Activated T-helper 1 cell treated with anti-CD3 and anti-CD28 coated beads, Interleukin-12 subunit alpha, Interleukin-12 subunit beta, Interleukin-2, Interleukin-4 antibody, amounts not matched to agents 30 ng/mL and 10 ng/mL and 1 ng/mL, durations not matched to agents 14 hours and 24 hours and 36 hours (primary cell): ENCODE measurements around the gene PRKCA. TPM values are rescaled to one million over a fixed set of nuclear protein-coding genes. Genes with fewer than 3 reads are reported as not detected.

ENCODE experiments used
- DNase-seq: peaks from one replicate; pipeline ENCODE4 v3.0.0; 2021; ENCODE audit warnings: low spot score
- H3K27ac Mint-ChIP-seq: one replicate; pipeline ENCODE4 v1.8.0; 2021; ENCODE audit warnings: mild to moderate bottlenecking, mixed read lengths
- H3K27me3 Mint-ChIP-seq: one replicate; pipeline ENCODE4 v1.8.0; 2022; ENCODE audit warnings: mild to moderate bottlenecking, moderate library complexity, mixed read lengths; ENCODE audit not compliant: insufficient read depth
- H3K36me3 Mint-ChIP-seq: one replicate; pipeline ENCODE4 v1.8.0; 2021; ENCODE audit warnings: low read depth, mixed read lengths
- H3K4me1 Mint-ChIP-seq: one replicate; pipeline ENCODE4 v1.8.0; 2021; ENCODE audit warnings: low read depth, mixed read lengths
- H3K4me3 Mint-ChIP-seq: one replicate; pipeline ENCODE4 v1.8.0; 2021; ENCODE audit warnings: mild to moderate bottlenecking, moderate library complexity, mixed read lengths
- H3K9me3 Mint-ChIP-seq: one replicate; pipeline ENCODE4 v1.8.0; 2021; ENCODE audit warnings: mixed read lengths
- intact Hi-C: fragments of 100-400 bp; cut with micrococcal nuclease; formaldehyde crosslinking; loops from one replicate; pipeline ENCODE4 v1.15.1; 2024
- total RNA-seq: library from RNA; stranded (reverse); gene quantifications from 2 replicates; pipeline ENCODE4 v1.2.3, GENCODE V29; 2022

PRKCA gene
- total RNA-seq, 1 donor from 2014 or later: 157 TPM

- Mint-ChIP-seq H3K4me1 (peaks cover 37% of the 10 kb centered on the region), H3K4me3 (no peak overlapping the region), H3K36me3 (peaks cover 20% of the 10 kb centered on the region), H3K27ac (peak overlapping the region; percentile 25), H3K27me3 (no peaks in the 10 kb centered on the region), H3K9me3 (no peaks in the 10 kb centered on the region)
- DNase-seq: peak; percentile 63
- intact Hi-C loops: loop anchor here (1.0 to 5.0 kb wide), 8 partner anchors 65 to 375 kb away; partner anchors contain the start of gene CEP112
Measured at GRCh38 chr17:66567234-66568170, 265.1 kb downstream of the PRKCA start.

- DNase-seq: no peak
- Mint-ChIP-seq H3K4me1 (peaks cover 37% of the 10 kb centered on the region), H3K27ac (no peak overlapping the region), H3K36me3 (peaks cover 16% of the 10 kb centered on the region), H3K4me3 (no peak overlapping the region), H3K27me3 (no peaks in the 10 kb centered on the region), H3K9me3 (no peaks in the 10 kb centered on the region)
- intact Hi-C loops: loop anchor here (5.0 kb wide), 4 partner anchors 63 to 262 kb away; no protein-coding TSS in a partner anchor
Measured at GRCh38 chr17:66569572-66569971, 267.2 kb downstream of the PRKCA start.

DNA sequence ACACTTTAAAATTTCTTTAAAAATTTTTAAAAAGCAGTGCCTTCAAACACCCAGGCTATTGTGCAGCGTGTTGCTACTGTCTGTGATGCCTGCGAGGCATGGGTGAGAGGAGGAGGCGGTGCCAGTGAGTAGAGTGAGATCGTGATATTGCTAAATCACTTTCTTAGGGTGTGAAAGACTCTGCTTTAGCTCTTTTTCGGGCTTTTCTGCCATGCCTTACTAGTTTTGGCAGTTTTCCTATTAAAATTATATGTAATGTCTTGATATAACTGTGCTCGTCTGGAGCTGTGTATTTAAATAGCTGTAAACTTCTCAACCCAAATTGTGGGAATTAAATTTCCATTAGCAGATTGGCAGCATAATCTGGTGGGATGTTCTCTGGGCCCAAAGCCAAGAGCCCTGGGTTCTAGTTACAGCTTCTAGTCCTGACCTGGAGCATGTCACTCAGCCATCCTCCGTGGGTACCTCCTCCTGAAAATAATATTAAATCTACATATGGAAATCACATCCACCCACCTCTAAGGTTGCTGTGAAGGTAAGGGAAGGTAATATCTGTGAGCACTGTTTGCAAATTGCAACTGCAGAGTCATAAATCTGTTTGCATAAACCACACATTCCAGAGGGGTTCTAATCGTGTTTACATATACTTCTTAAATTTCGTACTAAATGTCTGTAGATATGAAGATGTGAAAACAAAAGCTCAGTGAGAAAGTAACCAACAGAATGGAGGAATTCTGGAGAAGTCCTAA lies 268.2 kb downstream of the PRKCA start:
- DNase-seq: no peak
- intact Hi-C loops: no loop called here
- no peak overlapping the region for H3K4me3 Mint-ChIP-seq
- H3K27me3 Mint-ChIP-seq: no peaks in the 10 kb centered on the region
- H3K36me3 Mint-ChIP-seq: peaks cover 16% of the 10 kb centered on the region
- peaks cover 29% of the 10 kb centered on the region for H3K4me1 Mint-ChIP-seq
- H3K9me3 Mint-ChIP-seq: no peaks in the 10 kb centered on the region
- no peak overlapping the region for H3K27ac Mint-ChIP-seq

- Mint-ChIP-seq H3K4me3 (no peak overlapping the region), H3K27ac (no peak overlapping the region), H3K36me3 (peaks cover 16% of the 10 kb centered on the region), H3K27me3 (no peaks in the 10 kb centered on the region), H3K4me1 (peaks cover 22% of the 10 kb centered on the region), H3K9me3 (no peaks in the 10 kb centered on the region)
- no peak for DNase-seq
- intact Hi-C loops: no loop called here
Measured at GRCh38 chr17:66571745-66572144, 269.3 kb downstream of the PRKCA start.

GRCh38 chr17:66573078-66573477 lies 270.7 kb downstream of the PRKCA start:
- no peaks in the 10 kb centered on the region for H3K27me3 Mint-ChIP-seq
- intact Hi-C loops: no loop called here

DNA sequence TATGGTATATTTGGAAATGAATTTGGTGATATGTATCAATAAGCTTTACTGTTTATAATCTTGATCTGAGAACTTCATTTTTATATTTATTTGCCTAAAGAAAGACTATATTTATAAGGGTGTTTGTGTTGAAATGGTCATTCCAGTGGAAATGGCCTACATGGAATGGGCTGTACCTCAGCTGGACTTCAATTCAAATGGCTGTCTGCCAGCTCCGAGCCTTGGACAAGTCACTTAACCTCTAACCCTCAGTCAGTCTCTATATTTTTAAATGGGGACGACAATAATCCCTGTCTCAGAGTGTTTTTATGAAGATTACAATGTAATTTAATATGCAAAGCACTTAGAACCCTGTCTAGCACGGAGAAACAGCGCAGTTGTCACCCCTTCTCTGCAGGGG lies 271.7 kb downstream of the PRKCA start:
- intact Hi-C loops: no loop called here
- peaks cover 12% of the 10 kb centered on the region for H3K4me1 Mint-ChIP-seq

More at GRCh38 chr17:66573078-66573477, 270.7 kb downstream of the PRKCA start:
- H3K4me3 Mint-ChIP-seq: no peak overlapping the region
- no peaks in the 10 kb centered on the region for H3K9me3 Mint-ChIP-seq
- H3K36me3 Mint-ChIP-seq: peaks cover 11% of the 10 kb centered on the region
- peak overlapping the region; percentile 18 for H3K27ac Mint-ChIP-seq
- H3K4me1 Mint-ChIP-seq: peaks cover 13% of the 10 kb centered on the region
- no peak for DNase-seq

GRCh38 chr17:66576473-66576872 lies 274.1 kb downstream of the PRKCA start:
- no peak for DNase-seq
- Mint-ChIP-seq H3K4me3 (no peak overlapping the region), H3K27ac (no peak overlapping the region), H3K27me3 (no peaks in the 10 kb centered on the region), H3K4me1 (peaks cover 12% of the 10 kb centered on the region), H3K36me3 (peaks cover 12% of the 10 kb centered on the region), H3K9me3 (no peaks in the 10 kb centered on the region)
- intact Hi-C loops: no loop called here

More for the DNA sequence above, 271.7 kb downstream of the PRKCA start:
- H3K4me3 Mint-ChIP-seq: no peak overlapping the region
- H3K27ac Mint-ChIP-seq: no peak overlapping the region
- DNase-seq: no peak
- H3K27me3 Mint-ChIP-seq: no peaks in the 10 kb centered on the region
- H3K36me3 Mint-ChIP-seq: peaks cover 11% of the 10 kb centered on the region
- H3K9me3 Mint-ChIP-seq: no peaks in the 10 kb centered on the region

DNA sequence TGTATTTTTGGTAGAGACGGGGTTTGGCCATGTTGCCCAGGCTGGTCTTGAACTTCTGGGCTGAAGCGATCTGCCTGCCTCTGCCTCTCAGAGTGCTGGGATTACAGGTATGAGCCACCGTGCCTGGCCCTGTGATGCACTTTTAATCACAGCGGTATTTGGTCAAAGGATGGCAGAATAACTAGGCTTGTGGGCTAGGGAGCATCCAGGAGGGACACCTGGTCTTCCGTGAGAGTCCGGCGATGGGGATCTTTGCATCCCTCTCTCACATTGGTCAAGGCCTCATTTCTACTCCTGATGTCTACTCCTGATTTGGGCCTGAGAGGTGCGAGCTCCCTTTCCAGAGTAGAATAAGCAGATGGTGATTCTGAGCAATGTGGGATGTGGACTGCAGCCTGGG lies 274.6 kb downstream of the PRKCA start:
- H3K27ac Mint-ChIP-seq: no peak overlapping the region
- H3K27me3 Mint-ChIP-seq: no peaks in the 10 kb centered on the region
- intact Hi-C loops: no loop called here
- peaks cover 17% of the 10 kb centered on the region for H3K36me3 Mint-ChIP-seq
- H3K4me1 Mint-ChIP-seq: peaks cover 12% of the 10 kb centered on the region
- no peak for DNase-seq
- peaks cover 3% of the 10 kb centered on the region for H3K9me3 Mint-ChIP-seq
- no peak overlapping the region for H3K4me3 Mint-ChIP-seq

DNA sequence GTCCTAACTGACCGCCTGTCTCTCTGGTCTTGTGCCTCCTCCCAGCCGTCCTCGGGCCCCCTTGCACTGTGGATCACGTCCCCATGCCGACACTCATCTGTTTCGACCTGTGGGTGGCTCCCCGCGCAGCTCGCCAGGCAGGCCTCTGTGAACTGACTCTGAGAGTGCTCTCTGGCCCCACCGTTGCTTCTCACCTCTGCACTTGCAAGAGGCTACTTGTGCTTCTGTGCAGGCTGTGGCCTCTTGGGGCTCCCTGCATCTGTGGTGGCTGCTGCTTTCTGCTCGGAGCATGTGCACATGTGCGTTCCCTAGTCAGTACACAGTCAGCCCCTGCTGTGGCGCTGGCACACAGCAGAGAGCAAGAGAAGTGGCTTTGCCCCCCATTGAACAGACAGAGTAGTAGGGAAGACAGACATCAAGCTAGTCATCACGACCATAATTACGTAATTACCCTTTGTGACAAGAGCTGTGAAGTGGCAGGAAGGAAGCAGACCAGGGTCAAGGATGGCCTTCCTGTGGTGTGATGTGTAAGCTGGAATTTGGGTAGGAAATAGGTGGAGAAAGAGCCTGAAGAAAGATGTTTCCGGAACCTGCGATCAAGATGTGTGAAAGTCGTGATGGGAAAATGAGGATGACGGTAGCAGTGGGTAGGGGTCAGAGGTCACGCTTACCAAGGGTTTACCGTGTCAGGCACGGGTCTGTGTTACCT lies 276.5 kb downstream of the PRKCA start:
- H3K27ac Mint-ChIP-seq: peak overlapping the region; percentile 45
- no peaks in the 10 kb centered on the region for H3K27me3 Mint-ChIP-seq
- no peak overlapping the region for H3K4me3 Mint-ChIP-seq
- peaks cover 9% of the 10 kb centered on the region for H3K9me3 Mint-ChIP-seq
- DNase-seq: no peak
- intact Hi-C loops: no loop called here
- peaks cover 23% of the 10 kb centered on the region for H3K36me3 Mint-ChIP-seq
- H3K4me1 Mint-ChIP-seq: peaks cover 6% of the 10 kb centered on the region

- no peaks in the 10 kb centered on the region for H3K27me3 Mint-ChIP-seq
- H3K9me3 Mint-ChIP-seq: peaks cover 9% of the 10 kb centered on the region
- peaks cover 24% of the 10 kb centered on the region for H3K36me3 Mint-ChIP-seq
- H3K27ac Mint-ChIP-seq: no peak overlapping the region
- no peak for DNase-seq
- H3K4me1 Mint-ChIP-seq: peaks cover 6% of the 10 kb centered on the region
- intact Hi-C loops: no loop called here
- H3K4me3 Mint-ChIP-seq: no peak overlapping the region
Measured at GRCh38 chr17:66579556-66579955, 277.1 kb downstream of the PRKCA start.

GRCh38 chr17:66580184-66580955 lies 278.0 kb downstream of the PRKCA start:
- H3K9me3 Mint-ChIP-seq: peaks cover 9% of the 10 kb centered on the region

GRCh38 chr17:66580956-66581391 lies 278.6 kb downstream of the PRKCA start:
- intact Hi-C loops: no loop called here
- peaks cover 6% of the 10 kb centered on the region for H3K4me1 Mint-ChIP-seq
- peaks cover 9% of the 10 kb centered on the region for H3K9me3 Mint-ChIP-seq
- H3K27ac Mint-ChIP-seq: no peak overlapping the region
- H3K27me3 Mint-ChIP-seq: no peaks in the 10 kb centered on the region
- peaks cover 26% of the 10 kb centered on the region for H3K36me3 Mint-ChIP-seq
- no peak overlapping the region for H3K4me3 Mint-ChIP-seq
- DNase-seq: no peak

More at GRCh38 chr17:66580184-66580955, 278.0 kb downstream of the PRKCA start:
- intact Hi-C loops: no loop called here
- H3K4me1 Mint-ChIP-seq: peaks cover 6% of the 10 kb centered on the region
- DNase-seq: no peak
- H3K27me3 Mint-ChIP-seq: no peaks in the 10 kb centered on the region
- H3K4me3 Mint-ChIP-seq: no peak overlapping the region
- H3K27ac Mint-ChIP-seq: no peak overlapping the region
- peaks cover 26% of the 10 kb centered on the region for H3K36me3 Mint-ChIP-seq
